ENCODE measurements around the gene ZNF557.
A peak's percentile ranks its signal among the peaks of the same experiment; 100 is the strongest.
"Not testable (repeated sequence)": the region's sequence is repeated elsewhere in the genome, so short reads cannot be mapped to it uniquely, and the experiment has no call there.

Gene ZNF557

GRCh38 chr19:7069042-7069903 is at the start of gene ZNF557:
Gene ZNF557, plus strand, starts transcription at chr19:7069703. Its CDS starts 5,372 bp downstream, at chr19:7075075.
- peaks cover 2% of the 10 kb centered on the region for H3K36me3 Mint-ChIP-seq
- peak within 1 kb of the TSS; percentile 95 for H3K27ac Mint-ChIP-seq
- H3K27me3 Mint-ChIP-seq = no peaks in the 10 kb centered on the region
- H3K9me3 Mint-ChIP-seq (ENCODE audit: low read depth) = no peaks in the 10 kb centered on the region
- peak within 1 kb of the TSS; percentile 95 for H3K4me3 Mint-ChIP-seq
- peaks cover 22% of the 10 kb centered on the region for H3K4me1 Mint-ChIP-seq (ENCODE audit: low read depth)

GRCh38 chr19:7021331-7021730 is 48.2 kb upstream of the ZNF557 start, which contains the start of gene MBD3L2B:
Gene MBD3L2B, minus strand, starts transcription at chr19:7021431. Its CDS starts 34 bp downstream, at chr19:7021397.
- not testable (repeated sequence) for H3K4me1 Mint-ChIP-seq (ENCODE audit: low read depth); H3K27ac Mint-ChIP-seq; H3K36me3 Mint-ChIP-seq; H3K4me3 Mint-ChIP-seq; H3K9me3 Mint-ChIP-seq (ENCODE audit: low read depth); H3K27me3 Mint-ChIP-seq

DNA sequence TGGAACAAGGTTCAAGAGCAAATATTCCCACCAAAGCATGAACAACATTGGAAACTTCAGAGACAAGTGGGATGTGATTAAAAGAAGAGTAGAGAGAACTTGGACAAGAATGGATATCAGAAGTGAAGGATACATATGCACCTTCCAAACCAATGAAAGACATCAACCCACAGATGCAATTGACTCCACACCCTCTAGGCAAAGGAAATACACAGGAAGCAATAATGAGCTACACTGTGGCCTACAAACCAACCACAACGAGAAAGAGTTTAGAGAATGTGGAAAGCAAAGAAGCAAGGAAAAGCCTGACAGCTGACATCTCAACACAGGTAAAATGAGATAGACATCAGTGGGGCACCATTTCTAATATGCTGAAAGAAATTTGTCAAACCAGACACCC is 40.7 kb upstream of the ZNF557 start:
- H3K4me3 Mint-ChIP-seq; H3K27ac Mint-ChIP-seq; H3K9me3 Mint-ChIP-seq (ENCODE audit: low read depth); H3K4me1 Mint-ChIP-seq (ENCODE audit: low read depth); H3K36me3 Mint-ChIP-seq; H3K27me3 Mint-ChIP-seq: not testable (repeated sequence)

DNA sequence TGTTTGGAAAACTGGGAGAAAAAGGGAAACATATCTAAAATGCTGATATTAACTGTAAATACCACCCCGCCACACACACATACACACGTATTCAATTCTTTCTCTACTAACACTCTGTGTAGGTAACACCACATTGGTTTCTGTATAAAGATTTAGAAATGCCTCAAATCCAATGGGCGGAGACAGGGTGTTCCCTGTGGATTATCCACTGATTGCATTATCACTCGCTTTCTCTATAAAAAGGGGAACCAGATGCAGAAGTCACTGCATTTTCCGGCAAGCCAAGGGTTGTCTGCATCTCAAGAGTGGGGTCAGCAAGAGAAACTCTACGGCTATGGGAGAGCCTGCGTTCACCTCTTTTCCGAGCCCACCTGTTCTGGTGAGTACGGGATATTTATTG is 39.2 kb upstream of the ZNF557 start, which contains the start of gene MBD3L5:
Gene MBD3L5 (plus strand): TSS at position 301 of the 400 bp plus-strand sequence. CDS start 34 bp downstream, at position 335.
- H3K4me3 Mint-ChIP-seq; H3K36me3 Mint-ChIP-seq; H3K9me3 Mint-ChIP-seq (ENCODE audit: low read depth); H3K27ac Mint-ChIP-seq; H3K4me1 Mint-ChIP-seq (ENCODE audit: low read depth); H3K27me3 Mint-ChIP-seq: not testable (repeated sequence)

- H3K27ac Mint-ChIP-seq; H3K27me3 Mint-ChIP-seq; H3K9me3 Mint-ChIP-seq (ENCODE audit: low read depth); H3K4me1 Mint-ChIP-seq (ENCODE audit: low read depth); H3K4me3 Mint-ChIP-seq; H3K36me3 Mint-ChIP-seq: not testable (repeated sequence)
Observed at GRCh38 chr19:7040079-7040478, 29.4 kb upstream of the ZNF557 start, which contains the start of gene MBD3L4. Gene MBD3L4, minus strand, starts transcription at chr19:7040179. Its CDS starts 35 bp downstream, at chr19:7040144.

GRCh38 chr19:7041563-7041962 is 27.9 kb upstream of the ZNF557 start:
- not testable (repeated sequence) for H3K36me3 Mint-ChIP-seq; H3K4me1 Mint-ChIP-seq (ENCODE audit: low read depth); H3K27ac Mint-ChIP-seq; H3K4me3 Mint-ChIP-seq; H3K9me3 Mint-ChIP-seq (ENCODE audit: low read depth); H3K27me3 Mint-ChIP-seq

- not testable (repeated sequence) for H3K27me3 Mint-ChIP-seq; H3K4me3 Mint-ChIP-seq; H3K9me3 Mint-ChIP-seq (ENCODE audit: low read depth); H3K27ac Mint-ChIP-seq; H3K4me1 Mint-ChIP-seq (ENCODE audit: low read depth); H3K36me3 Mint-ChIP-seq
Observed at GRCh38 chr19:7049021-7049420, 20.5 kb upstream of the ZNF557 start, which contains the start of gene MBD3L2. Gene MBD3L2, plus strand, starts transcription at chr19:7049321. Its CDS starts 53 bp downstream, at chr19:7049374.

- H3K4me3 Mint-ChIP-seq; H3K36me3 Mint-ChIP-seq; H3K27ac Mint-ChIP-seq; H3K4me1 Mint-ChIP-seq (ENCODE audit: low read depth); H3K9me3 Mint-ChIP-seq (ENCODE audit: low read depth); H3K27me3 Mint-ChIP-seq: not testable (repeated sequence)
Observed at GRCh38 chr19:7051421-7051820, 18.1 kb upstream of the ZNF557 start.

DNA sequence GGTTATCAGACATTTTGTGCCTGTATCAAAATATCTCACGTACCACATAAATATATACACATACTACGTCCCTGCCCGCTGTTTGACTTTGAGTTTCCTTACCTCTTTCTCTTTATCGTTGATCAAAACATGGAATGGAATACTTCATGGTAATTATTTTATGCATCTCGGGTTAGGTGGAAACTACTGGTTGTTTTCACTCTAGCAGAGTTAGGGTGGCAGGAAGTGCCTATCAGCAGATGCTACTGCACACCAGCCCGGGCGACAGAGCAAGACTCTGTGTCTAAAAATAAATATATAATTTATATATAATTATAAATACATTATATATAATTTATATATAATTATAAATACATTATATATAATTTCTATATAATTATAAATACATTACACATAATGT is 16.6 kb upstream of the ZNF557 start:
- H3K4me3 Mint-ChIP-seq = not testable (repeated sequence)

DNA sequence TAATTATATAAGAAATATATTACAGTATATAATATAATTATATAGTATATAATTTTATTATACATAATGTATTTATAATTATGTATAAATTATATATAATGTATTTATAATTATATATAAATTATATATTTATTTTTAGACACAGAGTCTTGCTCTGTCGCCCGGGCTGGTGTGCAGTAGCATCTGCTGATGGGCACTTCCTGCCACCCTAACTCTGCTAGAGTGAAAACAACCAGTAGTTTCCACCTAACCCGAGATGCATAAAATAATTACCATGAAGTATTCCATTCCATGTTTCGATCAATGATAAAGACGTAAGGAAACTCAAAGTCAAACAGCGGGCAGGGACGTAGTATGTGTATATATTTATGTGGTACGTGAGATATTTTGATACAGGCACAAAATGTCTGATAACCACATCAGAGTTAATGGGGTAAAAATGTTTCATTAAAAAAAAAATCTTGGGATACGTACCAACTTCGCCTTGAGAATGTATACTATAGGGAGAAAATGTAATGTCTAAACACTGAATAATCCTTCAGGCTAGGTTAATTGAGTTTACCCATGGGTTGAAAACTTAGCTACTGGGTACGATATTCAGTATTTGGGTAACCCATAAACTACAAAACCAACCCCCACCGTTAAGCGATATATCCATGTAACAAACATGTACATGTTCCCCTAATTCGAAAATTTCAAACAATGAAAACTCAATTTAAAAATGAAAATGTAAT is 14.7 kb upstream of the ZNF557 start:
- H3K27me3 Mint-ChIP-seq; H3K4me3 Mint-ChIP-seq; H3K27ac Mint-ChIP-seq; H3K36me3 Mint-ChIP-seq; H3K4me1 Mint-ChIP-seq (ENCODE audit: low read depth); H3K9me3 Mint-ChIP-seq (ENCODE audit: low read depth): not testable (repeated sequence)

More for the DNA sequence above, 16.6 kb upstream of the ZNF557 start:
- not testable (repeated sequence) for H3K27ac Mint-ChIP-seq; H3K36me3 Mint-ChIP-seq; H3K27me3 Mint-ChIP-seq; H3K9me3 Mint-ChIP-seq (ENCODE audit: low read depth); H3K4me1 Mint-ChIP-seq (ENCODE audit: low read depth)

- not testable (repeated sequence) for H3K9me3 Mint-ChIP-seq (ENCODE audit: low read depth); H3K4me1 Mint-ChIP-seq (ENCODE audit: low read depth); H3K27ac Mint-ChIP-seq; H3K36me3 Mint-ChIP-seq; H3K27me3 Mint-ChIP-seq; H3K4me3 Mint-ChIP-seq
Observed at GRCh38 chr19:7055679-7056078, 13.8 kb upstream of the ZNF557 start.

- H3K4me3 Mint-ChIP-seq = not testable (repeated sequence)
Observed at GRCh38 chr19:7056371-7056770, 13.1 kb upstream of the ZNF557 start.

GRCh38 chr19:7058576-7058975 is 10.9 kb upstream of the ZNF557 start, which contains the start of gene MBD3L3:
Gene MBD3L3, minus strand, starts transcription at chr19:7058676. Its CDS starts 71 bp downstream, at chr19:7058605.
- not testable (repeated sequence) for H3K9me3 Mint-ChIP-seq (ENCODE audit: low read depth); H3K4me3 Mint-ChIP-seq; H3K36me3 Mint-ChIP-seq; H3K4me1 Mint-ChIP-seq (ENCODE audit: low read depth); H3K27me3 Mint-ChIP-seq; H3K27ac Mint-ChIP-seq

More at GRCh38 chr19:7056371-7056770, 13.1 kb upstream of the ZNF557 start:
- H3K36me3 Mint-ChIP-seq; H3K4me1 Mint-ChIP-seq (ENCODE audit: low read depth); H3K27ac Mint-ChIP-seq; H3K9me3 Mint-ChIP-seq (ENCODE audit: low read depth); H3K27me3 Mint-ChIP-seq: not testable (repeated sequence)

GRCh38 chr19:7059977-7060376 is 9.5 kb upstream of the ZNF557 start:
- H3K27me3 Mint-ChIP-seq; H3K27ac Mint-ChIP-seq; H3K4me3 Mint-ChIP-seq; H3K4me1 Mint-ChIP-seq (ENCODE audit: low read depth); H3K9me3 Mint-ChIP-seq (ENCODE audit: low read depth); H3K36me3 Mint-ChIP-seq: not testable (repeated sequence)

DNA sequence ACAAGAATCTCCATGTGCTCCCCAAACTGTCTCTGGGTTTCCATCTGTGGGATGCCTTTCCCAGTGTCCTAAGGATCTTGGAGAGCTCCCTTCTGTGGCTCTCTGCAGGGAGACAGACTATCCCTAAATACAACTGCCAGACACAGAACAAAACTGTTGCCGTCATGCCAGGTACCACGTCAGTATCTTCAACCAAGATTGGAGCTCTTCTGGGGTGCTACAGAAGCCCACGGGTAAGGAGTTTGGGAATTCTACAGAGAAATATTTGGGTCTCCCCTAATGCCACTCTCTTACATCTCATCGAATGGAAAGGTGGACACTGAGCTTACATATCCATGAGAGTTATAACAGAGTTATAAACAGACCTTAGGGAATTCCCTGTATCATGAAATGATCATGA is 6.2 kb upstream of the ZNF557 start:
- Mint-ChIP-seq H3K27ac (no peak overlapping the region), H3K9me3 (ENCODE audit: low read depth) (no peaks in the 10 kb centered on the region), H3K27me3 (no peaks in the 10 kb centered on the region), H3K4me3 (no peak overlapping the region), H3K4me1 (ENCODE audit: low read depth) (peaks cover 1% of the 10 kb centered on the region), H3K36me3 (no peaks in the 10 kb centered on the region)

Measured in activated naive CD8-positive, alpha-beta T cell (primary cell).